HG03064 (cell line): ENCODE results near the gene GPR15.

Experiments
- ATAC-seq: cut with Tn5 transposase; IDR thresholded peaks from one replicate; pipeline ENCODE4 v1.9.1; 2021; ENCODE audit warnings: low read depth; ENCODE audit not compliant: unreplicated experiment

Gene GPR15

GRCh38 chr3:98582042-98582441, 50.3 kb downstream of the GPR15 start:
- ATAC-seq: no peak

DNA sequence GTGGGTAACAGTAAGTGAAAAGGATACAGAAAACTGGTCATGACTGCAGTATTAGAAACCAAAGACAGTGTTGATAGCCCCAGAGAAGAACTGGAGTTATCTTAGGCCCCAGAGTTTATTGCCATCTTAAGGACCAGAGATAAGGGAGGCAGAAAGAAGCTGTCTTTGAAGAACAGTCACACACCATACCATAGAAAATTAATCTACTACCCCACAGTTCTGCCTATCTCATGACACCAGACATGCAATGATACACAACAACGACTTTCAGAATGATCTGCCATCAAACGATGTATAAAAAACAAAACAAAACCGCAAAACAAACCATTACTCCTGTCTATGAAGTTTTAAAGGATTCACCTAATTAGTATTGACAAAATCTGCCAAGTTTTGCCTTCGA, 52.0 kb downstream of the GPR15 start:
- no peak for ATAC-seq
